ENCODE data around the gene OBSCN.

Gene OBSCN

GRCh38 chr1:228410671-228411070 lies 202.8 kb downstream of the OBSCN start:
- H3K4me3 ChIP-seq (ENCODE audit: low read length) = no peak overlapping the region
- H3K27me3 ChIP-seq (ENCODE audit: insufficient read depth, low read length) = peaks cover 26% of the 10 kb centered on the region
- peaks cover 7% of the 10 kb centered on the region; the same call in 1 of the 2 replicates for H3K4me1 ChIP-seq (ENCODE audit: insufficient read depth, low read length)
- no peaks in the 10 kb centered on the region for H3K9me3 ChIP-seq (ENCODE audit: insufficient read depth, low read depth, low read length)
- no peaks in the 10 kb centered on the region for H3K36me3 ChIP-seq (ENCODE audit: insufficient read depth, low read depth, low read length)
- no peak overlapping the region for H3K9ac ChIP-seq (ENCODE audit: low read depth, low read length)
- H3K27ac ChIP-seq (ENCODE audit: low read length) = no peak overlapping the region

DNA sequence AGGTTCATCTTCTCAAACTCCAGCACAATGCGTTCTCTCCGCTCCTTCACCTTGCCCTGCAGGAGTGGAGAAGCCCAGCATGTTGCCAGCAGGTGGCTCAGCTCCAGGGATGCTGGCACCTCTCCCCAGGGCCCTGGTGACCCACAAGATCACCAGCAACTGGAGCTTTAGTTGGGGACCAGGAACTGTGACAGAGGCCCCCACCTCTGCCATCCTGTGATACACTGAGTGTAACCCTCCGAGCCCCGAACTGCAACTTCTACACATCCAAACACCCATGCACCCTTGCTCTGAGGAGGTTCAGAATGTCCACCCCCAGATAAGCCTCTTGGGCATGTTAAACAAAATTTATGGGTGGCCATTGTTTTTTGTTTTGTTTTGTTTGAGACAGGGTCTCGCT lies 203.3 kb downstream of the OBSCN start:
- Histone ChIP-seq H3K36me3 (ENCODE audit: insufficient read depth, low read depth, low read length) (no peaks in the 10 kb centered on the region), H3K27me3 (ENCODE audit: insufficient read depth, low read length) (peaks cover 30% of the 10 kb centered on the region), H3K4me1 (ENCODE audit: insufficient read depth, low read length) (peaks cover 10% of the 10 kb centered on the region; the same call in 1 of the 2 replicates), H3K4me3 (ENCODE audit: low read length) (no peak overlapping the region), H3K9ac (ENCODE audit: low read depth, low read length) (no peak overlapping the region), H3K27ac (ENCODE audit: low read length) (no peak overlapping the region), H3K9me3 (ENCODE audit: insufficient read depth, low read depth, low read length) (no peaks in the 10 kb centered on the region)

GRCh38 chr1:228411548-228412430 lies 203.9 kb downstream of the OBSCN start:
- H3K9ac ChIP-seq (ENCODE audit: low read depth, low read length) = no peak overlapping the region
- H3K4me1 ChIP-seq (ENCODE audit: insufficient read depth, low read length) = peaks cover 10% of the 10 kb centered on the region; the same call in 1 of the 2 replicates
- no peak overlapping the region for H3K4me3 ChIP-seq (ENCODE audit: low read length)
- no peak overlapping the region for H3K27ac ChIP-seq (ENCODE audit: low read length)
- no peaks in the 10 kb centered on the region for H3K36me3 ChIP-seq (ENCODE audit: insufficient read depth, low read depth, low read length)
- H3K9me3 ChIP-seq (ENCODE audit: insufficient read depth, low read depth, low read length) = no peaks in the 10 kb centered on the region
- H3K27me3 ChIP-seq (ENCODE audit: insufficient read depth, low read length) = peaks cover 30% of the 10 kb centered on the region

DNA sequence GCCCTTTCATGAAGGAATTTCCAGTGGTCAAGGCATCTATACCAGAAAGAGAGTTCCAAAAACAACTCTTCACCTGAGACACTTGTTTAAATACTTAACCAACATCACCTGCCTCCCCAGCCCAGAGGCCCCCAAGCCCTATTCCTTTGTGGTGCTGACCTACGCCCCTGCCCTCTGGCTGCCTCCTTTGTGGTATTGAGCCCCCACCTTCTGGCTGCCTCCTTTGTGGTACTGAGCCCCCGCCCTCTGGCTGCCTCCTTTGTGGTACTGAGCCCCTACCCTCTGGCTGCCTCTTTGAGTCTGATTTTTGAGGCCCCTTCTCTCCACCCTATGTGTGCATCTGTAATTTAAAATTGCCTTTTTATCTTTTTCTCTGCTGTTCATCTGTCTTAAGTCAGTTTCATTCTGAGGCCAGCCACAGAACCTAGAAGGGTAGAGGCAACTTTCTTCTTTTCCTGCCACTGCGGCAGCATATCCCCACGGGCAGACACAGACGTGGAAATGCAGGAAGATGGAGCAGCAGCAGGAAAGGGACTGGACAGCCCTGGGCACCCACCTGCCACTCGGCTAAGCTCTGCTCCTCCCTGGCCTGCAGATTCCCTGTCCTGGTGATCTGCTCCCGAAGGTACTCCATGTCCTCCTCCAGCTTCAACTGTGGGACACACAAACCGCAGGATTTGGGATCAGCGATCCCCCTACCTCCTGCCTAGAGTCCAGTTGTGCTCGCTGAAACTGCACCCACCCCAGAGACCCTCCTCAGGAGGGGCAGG lies 205.6 kb downstream of the OBSCN start:
- Histone ChIP-seq H3K9ac (ENCODE audit: low read depth, low read length) (no peak overlapping the region), H3K27me3 (ENCODE audit: insufficient read depth, low read length) (peaks cover 46% of the 10 kb centered on the region), H3K9me3 (ENCODE audit: insufficient read depth, low read depth, low read length) (no peaks in the 10 kb centered on the region), H3K4me3 (ENCODE audit: low read length) (no peak overlapping the region), H3K36me3 (ENCODE audit: insufficient read depth, low read depth, low read length) (no peaks in the 10 kb centered on the region), H3K27ac (ENCODE audit: low read length) (no peak overlapping the region), H3K4me1 (ENCODE audit: insufficient read depth, low read length) (peaks cover 4% of the 10 kb centered on the region; the same call in 1 of the 2 replicates)

- H3K4me3 ChIP-seq (ENCODE audit: low read length) = no peak overlapping the region
- no peaks in the 10 kb centered on the region for H3K36me3 ChIP-seq (ENCODE audit: insufficient read depth, low read depth, low read length)
- H3K27ac ChIP-seq (ENCODE audit: low read length) = no peak overlapping the region
- H3K9ac ChIP-seq (ENCODE audit: low read depth, low read length) = no peak overlapping the region
- 0 out of 2 replicates have a peak, but pooled peaks cover 4% of the 10 kb centered on the region for H3K4me1 ChIP-seq (ENCODE audit: insufficient read depth, low read length)
- H3K9me3 ChIP-seq (ENCODE audit: insufficient read depth, low read depth, low read length) = no peaks in the 10 kb centered on the region
- peaks cover 58% of the 10 kb centered on the region for H3K27me3 ChIP-seq (ENCODE audit: insufficient read depth, low read length)
These were observed 206.8 kb downstream of the OBSCN start for GRCh38 chr1:228414511-228415211.

DNA sequence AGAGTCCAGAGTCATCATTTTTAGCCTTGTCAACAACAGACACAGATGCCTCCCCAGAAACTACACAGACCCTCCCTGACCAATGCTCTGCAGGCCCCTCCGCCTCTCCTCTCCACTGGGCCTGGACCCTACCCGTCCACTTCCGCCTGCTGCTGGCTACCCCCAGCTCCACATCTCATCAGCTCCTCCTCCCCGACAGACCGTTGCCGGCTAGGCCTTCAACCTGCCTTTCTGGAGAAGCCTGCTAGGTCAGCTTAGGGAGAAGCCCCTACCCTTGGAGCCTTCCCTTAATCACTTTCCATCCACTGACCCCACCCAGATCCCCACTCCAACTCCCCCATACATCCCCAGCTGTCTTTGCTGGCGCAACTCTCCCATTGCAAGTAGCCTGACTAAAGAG lies 207.4 kb downstream of the OBSCN start:
- Histone ChIP-seq H3K9ac (ENCODE audit: low read depth, low read length) (no peak overlapping the region; the same call in 1 of the 2 replicates), H3K36me3 (ENCODE audit: insufficient read depth, low read depth, low read length) (no peaks in the 10 kb centered on the region), H3K9me3 (ENCODE audit: insufficient read depth, low read depth, low read length) (no peaks in the 10 kb centered on the region), H3K4me1 (ENCODE audit: insufficient read depth, low read length) (0 out of 2 replicates have a peak, but pooled peaks cover 4% of the 10 kb centered on the region), H3K27me3 (ENCODE audit: insufficient read depth, low read length) (peaks cover 64% of the 10 kb centered on the region), H3K27ac (ENCODE audit: low read length) (no peak overlapping the region), H3K4me3 (ENCODE audit: low read length) (peak overlapping the region; percentile 82; the same call in 1 of the 2 replicates)

GRCh38 chr1:228415853-228416216 lies 208.0 kb downstream of the OBSCN start:
- H3K36me3 ChIP-seq (ENCODE audit: insufficient read depth, low read depth, low read length) = no peaks in the 10 kb centered on the region
- H3K4me1 ChIP-seq (ENCODE audit: insufficient read depth, low read length) = 0 out of 2 replicates have a peak, but pooled peaks cover 4% of the 10 kb centered on the region
- H3K9me3 ChIP-seq (ENCODE audit: insufficient read depth, low read depth, low read length) = no peaks in the 10 kb centered on the region
- H3K27ac ChIP-seq (ENCODE audit: low read length) = no peak overlapping the region
- H3K27me3 ChIP-seq (ENCODE audit: insufficient read depth, low read length) = peaks cover 70% of the 10 kb centered on the region
- peak overlapping the region; percentile 40 for H3K9ac ChIP-seq (ENCODE audit: low read depth, low read length)
- H3K4me3 ChIP-seq (ENCODE audit: low read length) = peak overlapping the region; percentile 82

GRCh38 chr1:228416217-228416933 lies 208.5 kb downstream of the OBSCN start, which contains the start of gene TRIM17:
Gene TRIM17 (minus strand): TSS chr1:228416861. CDS start chr1:228415072, 1,789 bp downstream.
- H3K9me3 ChIP-seq (ENCODE audit: insufficient read depth, low read depth, low read length) = no peaks in the 10 kb centered on the region
- peak within 1 kb of the TSS; percentile 82 for H3K4me3 ChIP-seq (ENCODE audit: low read length)

DNA sequence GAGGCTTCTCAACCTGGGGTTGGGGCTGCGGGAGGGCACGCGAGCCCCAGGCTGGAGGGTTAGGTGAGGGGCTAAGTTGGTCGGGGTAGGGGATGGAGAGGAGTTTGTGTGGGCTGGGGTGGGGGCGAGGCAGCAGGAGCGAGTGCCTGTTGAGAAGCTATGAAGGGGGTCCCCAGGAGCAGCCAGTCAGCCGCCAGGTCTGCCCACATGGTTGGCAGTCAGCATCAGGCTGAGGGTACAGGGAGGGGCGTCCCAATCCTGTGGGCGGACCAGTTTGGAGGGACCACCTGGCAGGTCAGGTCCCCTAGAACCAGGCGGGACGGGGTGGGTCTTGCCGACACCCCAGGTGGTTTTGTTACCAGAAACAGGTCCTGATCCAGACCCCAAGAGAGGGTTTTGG lies 209.2 kb downstream of the OBSCN start:
- no peaks in the 10 kb centered on the region for H3K36me3 ChIP-seq (ENCODE audit: insufficient read depth, low read depth, low read length)
- H3K9me3 ChIP-seq (ENCODE audit: insufficient read depth, low read depth, low read length) = no peaks in the 10 kb centered on the region
- H3K4me3 ChIP-seq (ENCODE audit: low read length) = peak overlapping the region; percentile 51
- H3K9ac ChIP-seq (ENCODE audit: low read depth, low read length) = no peak overlapping the region
- 0 out of 2 replicates have a peak, but pooled peaks cover 4% of the 10 kb centered on the region for H3K4me1 ChIP-seq (ENCODE audit: insufficient read depth, low read length)
- peaks cover 82% of the 10 kb centered on the region for H3K27me3 ChIP-seq (ENCODE audit: insufficient read depth, low read length)
- H3K27ac ChIP-seq (ENCODE audit: low read length) = no peak overlapping the region

More at GRCh38 chr1:228416217-228416933, 208.5 kb downstream of the OBSCN start, which contains the start of gene TRIM17:
- H3K36me3 ChIP-seq (ENCODE audit: insufficient read depth, low read depth, low read length) = no peaks in the 10 kb centered on the region
- no peak within 1 kb of the TSS for H3K27ac ChIP-seq (ENCODE audit: low read length)
- H3K9ac ChIP-seq (ENCODE audit: low read depth, low read length) = peak within 1 kb of the TSS; percentile 40
- H3K27me3 ChIP-seq (ENCODE audit: insufficient read depth, low read length) = peaks cover 75% of the 10 kb centered on the region
- H3K4me1 ChIP-seq (ENCODE audit: insufficient read depth, low read length) = 0 out of 2 replicates have a peak, but pooled peaks cover 4% of the 10 kb centered on the region

GRCh38 chr1:228417483-228418203 lies 209.8 kb downstream of the OBSCN start:
- Histone ChIP-seq H3K4me3 (ENCODE audit: low read length) (peak overlapping the region; percentile 51; the same call in 1 of the 2 replicates), H3K27me3 (ENCODE audit: insufficient read depth, low read length) (peaks cover 88% of the 10 kb centered on the region), H3K9me3 (ENCODE audit: insufficient read depth, low read depth, low read length) (no peaks in the 10 kb centered on the region), H3K27ac (ENCODE audit: low read length) (no peak overlapping the region), H3K9ac (ENCODE audit: low read depth, low read length) (no peak overlapping the region), H3K4me1 (ENCODE audit: insufficient read depth, low read length) (0 out of 2 replicates have a peak, but pooled peaks cover 4% of the 10 kb centered on the region), H3K36me3 (ENCODE audit: insufficient read depth, low read depth, low read length) (no peaks in the 10 kb centered on the region)
